ES-I3 (cell line): Measurements from ENCODE around the gene SLC2A13.

Experiments used
- H3K36me3 ChIP-seq: 2 replicates; pipeline ENCODE4 v1.6.1; 2013; ENCODE audit warnings: mild to moderate bottlenecking, low read length, control low read depth, moderate library complexity; ENCODE audit not compliant: insufficient read depth
- H3K4me1 ChIP-seq: 2 replicates; pipeline ENCODE4 v1.6.1; 2013; ENCODE audit warnings: mild to moderate bottlenecking, control low read depth, low read length; ENCODE audit not compliant: insufficient read depth
- H3K9ac ChIP-seq: 2 replicates; pipeline ENCODE4 v1.6.1; 2013; ENCODE audit warnings: low read depth, mild to moderate bottlenecking, low read length, moderate library complexity
- H3K9me3 ChIP-seq: 2 replicates; pipeline ENCODE4 v1.6.1; 2013; ENCODE audit warnings: mild to moderate bottlenecking, low read length, moderate library complexity; ENCODE audit not compliant: control insufficient read depth, insufficient read depth

The SLC2A13 gene

DNA sequence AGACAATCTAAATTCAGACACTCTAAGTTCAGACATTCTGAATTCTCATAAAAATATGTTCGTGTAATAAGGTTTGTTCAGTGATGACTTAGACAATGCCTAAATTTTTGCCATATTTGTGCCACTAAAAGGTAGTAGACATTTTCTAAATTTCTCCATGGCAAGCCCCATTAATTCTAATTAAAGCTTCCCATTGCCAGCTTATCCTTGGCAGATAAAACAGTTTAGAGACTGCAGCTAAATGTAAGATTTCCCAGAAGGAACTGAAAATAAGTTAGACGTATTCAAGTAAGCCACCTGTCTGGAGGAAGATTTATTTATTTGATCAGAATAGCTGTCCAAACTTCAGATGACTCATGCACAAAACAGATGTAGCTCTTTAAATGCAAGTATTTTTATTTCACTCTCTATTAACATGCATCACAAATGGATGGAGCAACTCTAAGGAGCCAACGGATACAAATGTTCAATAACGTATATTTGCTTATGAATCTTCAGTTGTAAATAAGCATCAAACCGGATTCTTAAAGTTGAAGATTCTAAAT, 130.4 kb downstream of the SLC2A13 start:
- H3K9ac ChIP-seq, result no peak overlapping the region
- H3K36me3 ChIP-seq, result no peaks in the 10 kb centered on the region
- peaks cover 3% of the 10 kb centered on the region; the same call in 1 of the 2 replicates for H3K4me1 ChIP-seq
- H3K9me3 ChIP-seq, result no peaks in the 10 kb centered on the region

DNA sequence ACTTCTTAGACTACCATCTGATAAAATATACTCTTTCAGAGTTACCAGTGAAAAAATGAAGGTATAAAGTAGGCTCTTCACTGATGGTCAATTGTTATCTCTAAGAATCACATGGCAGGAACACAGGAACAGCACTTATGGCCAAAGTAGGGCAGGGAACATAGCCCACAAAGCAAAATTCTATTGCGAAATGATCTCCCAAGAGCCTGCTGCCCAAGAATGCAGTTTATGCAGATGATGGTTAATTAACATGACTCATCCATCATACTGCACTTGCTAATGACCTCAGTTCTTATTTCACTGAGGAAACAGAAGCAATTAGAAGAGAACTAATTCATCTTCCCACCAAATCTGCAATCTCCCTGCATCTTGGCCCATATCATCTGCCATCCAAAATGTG, 133.8 kb downstream of the SLC2A13 start:
- Histone ChIP-seq H3K4me1 (peaks cover 3% of the 10 kb centered on the region; the same call in 1 of the 2 replicates), H3K9ac (no peak overlapping the region), H3K9me3 (no peaks in the 10 kb centered on the region), H3K36me3 (no peaks in the 10 kb centered on the region)

DNA sequence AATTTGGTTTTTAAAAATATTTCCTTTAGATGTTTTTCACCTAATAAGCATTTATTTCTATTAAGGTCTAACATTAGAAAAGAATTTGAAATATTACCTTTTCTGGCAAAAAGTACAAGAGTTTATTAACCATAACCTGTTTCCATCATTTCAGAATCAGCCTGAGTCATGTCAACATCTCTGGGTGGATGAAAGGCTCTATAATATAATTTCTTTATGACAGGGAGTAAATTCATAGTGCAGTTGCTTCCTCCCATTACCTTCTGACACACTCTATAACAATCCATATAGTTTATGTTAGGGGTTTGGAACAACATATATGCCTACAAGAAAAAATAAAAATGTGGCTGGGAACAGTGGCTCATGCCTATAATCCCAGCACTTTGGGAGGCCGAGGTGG, 134.5 kb downstream of the SLC2A13 start:
- Histone ChIP-seq H3K36me3 (no peaks in the 10 kb centered on the region), H3K9ac (no peak overlapping the region), H3K4me1 (peaks cover 3% of the 10 kb centered on the region; the same call in 1 of the 2 replicates), H3K9me3 (no peaks in the 10 kb centered on the region)

DNA sequence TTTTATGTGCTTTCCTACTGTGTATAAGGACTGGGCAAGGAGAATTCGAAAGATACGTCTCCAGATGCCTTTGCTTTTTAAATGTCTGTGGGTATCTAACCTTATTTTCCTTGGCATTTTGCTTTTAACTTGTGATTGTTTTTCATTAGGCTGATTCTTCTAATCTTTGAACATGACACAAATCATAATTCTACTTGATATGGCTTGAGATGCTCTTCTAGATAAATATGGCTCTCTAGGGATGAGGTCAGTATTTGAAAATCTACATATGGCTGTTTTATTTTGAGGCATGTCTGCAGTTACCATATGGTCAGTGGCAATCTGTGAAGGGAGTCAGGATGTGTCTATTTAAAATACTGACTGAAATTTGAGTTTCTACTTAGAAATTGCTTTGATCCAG, 139.2 kb downstream of the SLC2A13 start:
- Histone ChIP-seq H3K9me3 (no peaks in the 10 kb centered on the region), H3K9ac (no peak overlapping the region), H3K36me3 (no peaks in the 10 kb centered on the region), H3K4me1 (no peaks in the 10 kb centered on the region)

DNA sequence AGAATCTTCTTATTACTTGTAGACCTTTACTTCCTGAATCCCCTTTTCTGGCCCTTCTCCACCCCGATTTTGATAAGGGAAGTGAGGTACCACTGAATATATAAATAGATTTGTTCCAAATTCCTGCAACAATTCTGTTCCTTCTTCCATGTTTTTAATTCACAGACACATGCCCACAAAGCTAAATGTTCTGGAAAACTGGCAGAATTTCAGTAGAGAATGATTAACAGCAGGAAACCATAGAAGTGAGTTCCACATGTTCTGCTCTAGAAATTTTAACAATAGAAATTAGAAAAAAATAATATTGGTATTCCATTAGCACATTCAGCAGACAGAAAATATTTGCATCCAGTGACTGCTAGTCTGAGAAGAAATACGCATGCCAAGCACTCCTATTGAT, 139.6 kb downstream of the SLC2A13 start:
- Histone ChIP-seq H3K9ac (no peak overlapping the region), H3K36me3 (no peaks in the 10 kb centered on the region), H3K4me1 (no peaks in the 10 kb centered on the region)

DNA sequence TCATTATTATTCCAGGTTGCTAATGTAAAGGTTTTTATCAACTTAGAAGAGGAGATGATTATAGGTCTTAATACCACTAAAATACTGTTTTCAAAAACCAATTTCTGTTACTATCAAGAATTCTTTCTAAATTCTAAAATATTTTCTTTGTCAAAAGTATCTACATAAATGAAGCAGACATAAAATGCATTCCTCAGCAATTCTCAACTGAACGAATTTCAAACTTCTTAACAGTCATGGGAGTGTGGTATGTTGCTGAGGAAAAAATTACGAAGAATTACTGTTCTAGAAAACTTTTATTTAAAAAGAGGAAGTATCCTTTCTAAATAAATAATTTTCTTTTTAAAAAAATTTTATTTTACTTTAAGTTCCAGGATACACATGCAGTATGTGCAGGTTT, 146.4 kb downstream of the SLC2A13 start:
- H3K4me1 ChIP-seq, result no peaks in the 10 kb centered on the region
- H3K36me3 ChIP-seq, result no peaks in the 10 kb centered on the region
- no peak overlapping the region for H3K9ac ChIP-seq
- H3K9me3 ChIP-seq, result no peaks in the 10 kb centered on the region

More for the DNA sequence above, 139.6 kb downstream of the SLC2A13 start:
- no peaks in the 10 kb centered on the region for H3K9me3 ChIP-seq

DNA sequence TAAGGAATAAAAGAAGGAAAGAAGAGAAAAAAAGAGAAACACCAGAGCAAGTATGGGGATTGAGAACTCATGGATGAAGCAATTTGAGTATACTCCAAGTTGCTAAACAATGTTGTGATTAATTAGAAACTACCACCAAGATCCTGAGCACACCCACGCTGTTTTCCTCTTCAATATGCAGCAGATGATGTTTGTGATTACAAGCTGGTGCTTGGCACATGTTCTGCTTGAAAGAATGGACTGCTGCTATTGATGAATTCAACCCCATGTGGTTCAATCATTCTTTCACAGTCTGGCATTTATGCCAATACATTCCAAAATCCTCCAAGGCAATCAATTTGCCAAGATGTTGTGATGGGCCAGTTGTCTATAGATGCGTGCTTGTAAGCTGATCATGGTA, 146.8 kb downstream of the SLC2A13 start:
- Histone ChIP-seq H3K9ac (no peak overlapping the region), H3K9me3 (no peaks in the 10 kb centered on the region), H3K4me1 (no peaks in the 10 kb centered on the region), H3K36me3 (no peaks in the 10 kb centered on the region)

DNA sequence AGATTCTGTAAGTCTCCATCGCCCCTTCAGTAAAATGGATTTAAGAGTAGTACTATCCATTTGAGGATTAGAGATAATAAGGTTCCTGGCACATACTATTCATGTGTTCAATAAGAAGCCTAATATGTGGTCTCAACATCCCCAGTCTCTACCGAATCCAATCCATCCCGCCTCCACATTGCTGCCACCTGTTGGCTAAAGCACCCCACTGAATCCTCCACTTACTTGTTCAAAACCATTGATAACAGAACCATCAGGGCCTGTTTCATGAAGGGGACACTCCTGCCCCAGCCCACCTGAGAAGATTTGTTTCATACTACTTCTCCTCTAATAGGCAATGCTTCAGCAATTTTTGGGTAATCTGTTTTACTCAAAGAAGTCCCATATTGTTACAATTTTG, 147.5 kb downstream of the SLC2A13 start:
- Histone ChIP-seq H3K9me3 (no peaks in the 10 kb centered on the region), H3K36me3 (no peaks in the 10 kb centered on the region), H3K9ac (no peak overlapping the region), H3K4me1 (no peaks in the 10 kb centered on the region)

DNA sequence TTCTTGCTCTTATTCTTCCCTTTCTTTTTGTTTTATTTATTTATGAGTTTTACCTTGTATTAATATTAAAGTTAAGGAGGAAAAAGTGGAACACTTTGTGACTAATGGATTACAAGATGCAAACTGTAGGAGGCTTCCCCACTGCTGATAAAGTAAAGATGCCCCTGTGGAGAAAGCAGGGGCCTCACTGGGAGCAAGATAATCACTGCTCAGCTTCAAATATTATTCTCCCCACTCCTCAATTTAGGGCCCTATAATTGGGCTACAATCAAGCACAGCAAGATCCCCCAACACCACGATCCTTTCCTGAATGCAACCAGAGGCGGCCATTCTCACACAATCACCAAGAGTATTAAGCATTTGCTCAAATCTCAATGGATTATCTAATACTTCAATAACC, 149.2 kb downstream of the SLC2A13 start:
- H3K9ac ChIP-seq, result no peak overlapping the region
- H3K36me3 ChIP-seq, result no peaks in the 10 kb centered on the region
- no peaks in the 10 kb centered on the region for H3K9me3 ChIP-seq
- H3K4me1 ChIP-seq, result no peaks in the 10 kb centered on the region

DNA sequence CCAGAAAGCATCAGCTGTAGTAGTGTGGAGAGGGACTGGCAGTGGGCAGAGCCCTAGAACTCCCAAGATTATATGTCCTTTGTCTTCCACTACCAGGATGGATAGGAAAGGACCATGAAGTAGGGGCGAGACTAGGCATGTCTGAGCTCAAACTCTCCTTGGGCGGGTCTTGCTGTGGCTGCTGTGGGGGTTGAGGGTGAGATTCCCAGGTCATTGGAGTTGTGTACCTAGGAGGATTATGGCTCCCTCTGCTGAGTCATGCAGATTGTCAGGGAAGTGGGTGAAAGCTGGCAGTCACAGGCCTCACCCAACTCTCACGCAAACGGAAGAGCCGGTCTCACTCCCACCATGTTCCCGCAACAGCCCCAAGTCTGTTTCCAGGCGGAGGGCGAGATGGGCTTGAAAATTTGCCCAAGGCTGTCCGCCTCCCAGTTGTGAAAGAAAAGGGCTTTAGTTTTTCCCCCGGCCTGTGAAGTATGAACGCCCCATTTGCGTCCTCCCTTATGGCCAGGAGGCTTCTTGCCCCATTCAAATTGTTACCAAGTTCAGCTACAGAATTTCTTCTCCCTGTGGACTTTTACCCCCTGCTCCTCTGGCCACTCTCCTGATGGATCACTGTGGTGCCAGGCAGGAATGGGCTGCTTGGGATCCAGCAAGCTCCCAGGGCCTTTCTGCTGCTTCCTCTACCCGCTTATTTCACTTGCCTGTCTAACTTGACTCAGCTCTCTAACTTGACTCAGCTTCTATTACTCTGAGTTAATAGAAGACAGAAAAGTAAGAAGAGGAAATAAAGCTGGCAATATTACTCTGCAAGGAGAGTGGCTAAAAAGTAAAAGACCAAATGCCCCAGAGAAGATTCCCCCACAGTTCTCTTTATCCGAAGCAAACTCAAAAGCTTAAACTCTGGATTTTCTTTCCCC, 159.3 kb downstream of the SLC2A13 start:
- no peaks in the 10 kb centered on the region for H3K4me1 ChIP-seq
- no peaks in the 10 kb centered on the region for H3K9me3 ChIP-seq
- no peaks in the 10 kb centered on the region for H3K36me3 ChIP-seq
- no peak overlapping the region for H3K9ac ChIP-seq

DNA sequence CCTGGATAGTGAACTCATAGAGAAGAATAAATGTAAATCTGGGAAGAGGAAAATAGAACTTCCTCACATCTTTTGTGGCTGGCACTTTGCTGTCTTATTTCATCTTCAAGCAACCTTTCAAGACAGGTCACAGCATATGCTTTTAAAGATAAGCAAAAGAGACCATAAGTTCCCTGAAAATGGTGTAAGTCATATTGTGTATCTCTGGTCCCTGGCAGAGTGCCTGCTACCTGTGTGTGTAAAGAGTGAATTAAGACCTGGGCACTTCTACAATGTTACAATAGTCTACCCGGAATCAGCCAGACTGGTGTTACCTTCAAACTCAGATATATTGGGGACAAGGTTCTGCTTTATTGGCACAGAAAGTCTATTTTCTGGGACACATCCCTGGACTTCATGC, 168.8 kb downstream of the SLC2A13 start:
- no peaks in the 10 kb centered on the region for H3K9me3 ChIP-seq
- no peaks in the 10 kb centered on the region for H3K36me3 ChIP-seq
- H3K9ac ChIP-seq, result no peak overlapping the region
- no peaks in the 10 kb centered on the region for H3K4me1 ChIP-seq

DNA sequence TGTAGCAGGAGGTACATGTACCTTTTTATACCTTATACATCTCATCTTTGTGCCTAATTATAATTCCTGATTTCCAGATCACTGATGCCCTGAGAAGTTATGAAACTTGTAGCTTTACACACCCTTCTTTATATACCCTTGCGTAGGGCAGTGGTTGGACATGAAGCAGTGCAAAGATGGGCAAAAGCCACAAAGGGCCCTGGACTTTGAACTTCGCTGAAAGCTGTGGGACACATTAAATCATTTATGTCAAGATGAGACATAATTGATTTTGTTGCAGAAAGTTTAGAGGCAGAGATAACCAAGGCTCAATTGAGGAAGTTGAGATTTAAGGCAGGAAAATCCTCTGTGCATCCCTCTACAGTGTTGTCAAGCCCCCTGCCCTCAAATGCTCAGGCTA, 170.0 kb downstream of the SLC2A13 start:
- Histone ChIP-seq H3K36me3 (no peaks in the 10 kb centered on the region), H3K9ac (no peak overlapping the region), H3K9me3 (no peaks in the 10 kb centered on the region), H3K4me1 (no peaks in the 10 kb centered on the region)

DNA sequence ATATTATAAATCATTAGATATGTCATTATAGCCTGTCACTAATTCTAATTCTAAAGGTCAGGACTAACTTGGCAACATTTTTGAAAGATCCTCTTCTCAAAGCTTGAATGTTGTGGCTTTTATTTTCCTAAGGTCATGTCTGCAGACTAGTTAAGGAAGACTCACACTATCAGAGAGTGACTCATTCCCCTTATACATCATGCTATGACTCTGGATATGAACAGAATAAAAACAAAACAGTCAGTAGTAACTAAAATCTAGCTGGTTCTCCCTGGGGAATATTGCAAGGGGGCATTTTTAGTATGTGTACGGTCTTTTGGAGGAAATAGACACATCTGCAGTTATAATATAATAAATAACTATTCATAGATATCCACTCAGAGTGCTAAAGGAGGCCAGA, 170.6 kb downstream of the SLC2A13 start:
- Histone ChIP-seq H3K36me3 (no peaks in the 10 kb centered on the region), H3K4me1 (no peaks in the 10 kb centered on the region), H3K9ac (no peak overlapping the region), H3K9me3 (no peaks in the 10 kb centered on the region)

DNA sequence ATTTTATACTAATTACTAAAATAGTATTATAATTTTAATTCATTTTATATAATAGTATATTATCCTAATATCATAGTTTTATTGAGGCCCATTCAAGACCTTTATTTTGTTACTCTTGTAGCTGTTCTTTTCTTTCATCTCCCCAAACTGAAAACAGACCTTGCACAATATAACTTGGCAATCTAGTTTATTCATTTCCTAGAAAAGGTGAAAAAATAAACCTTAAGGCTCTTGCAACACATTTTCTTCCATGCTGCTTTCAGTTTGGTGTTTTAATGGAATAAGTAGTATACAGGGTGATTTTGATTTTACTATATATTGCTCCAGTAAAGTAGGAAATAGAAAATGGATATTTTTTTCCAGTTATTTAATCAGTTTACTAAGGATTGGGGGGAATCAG, 174.0 kb downstream of the SLC2A13 start:
- no peaks in the 10 kb centered on the region for H3K36me3 ChIP-seq
- no peaks in the 10 kb centered on the region for H3K9me3 ChIP-seq
- H3K4me1 ChIP-seq, result no peaks in the 10 kb centered on the region
- no peak overlapping the region for H3K9ac ChIP-seq

DNA sequence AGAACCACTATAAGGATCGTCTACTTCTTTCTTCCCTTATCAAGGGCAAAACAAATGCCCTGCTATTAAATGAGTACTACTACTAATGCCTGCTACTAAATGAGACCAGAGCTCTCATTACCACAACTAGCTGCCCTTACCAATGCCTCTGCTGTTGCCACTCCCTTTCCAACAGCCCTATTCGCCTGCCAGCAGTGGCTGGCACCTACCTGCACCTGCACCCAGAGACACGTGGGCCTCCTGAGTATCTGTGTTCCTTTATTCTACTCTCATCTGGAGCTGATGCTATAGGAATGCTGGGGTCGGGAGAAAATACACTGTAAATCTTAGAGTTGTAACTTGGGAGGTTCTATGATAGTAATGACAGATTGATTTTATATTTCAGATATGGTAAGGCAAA, 174.7 kb downstream of the SLC2A13 start:
- Histone ChIP-seq H3K9me3 (no peaks in the 10 kb centered on the region), H3K36me3 (no peaks in the 10 kb centered on the region), H3K9ac (no peak overlapping the region), H3K4me1 (no peaks in the 10 kb centered on the region)
